ENCODE data around the gene DDIT4. TPM values are rescaled to one million over a fixed set of nuclear protein-coding genes. Genes with fewer than 3 reads are reported as not detected.
"Not testable (repeated sequence)": the region's sequence is repeated elsewhere in the genome, so short reads cannot be mapped to it uniquely, and the experiment has no call there.

DDIT4 gene
- total RNA-seq, 1 donor from 2014 or later, result 191 TPM

DNA sequence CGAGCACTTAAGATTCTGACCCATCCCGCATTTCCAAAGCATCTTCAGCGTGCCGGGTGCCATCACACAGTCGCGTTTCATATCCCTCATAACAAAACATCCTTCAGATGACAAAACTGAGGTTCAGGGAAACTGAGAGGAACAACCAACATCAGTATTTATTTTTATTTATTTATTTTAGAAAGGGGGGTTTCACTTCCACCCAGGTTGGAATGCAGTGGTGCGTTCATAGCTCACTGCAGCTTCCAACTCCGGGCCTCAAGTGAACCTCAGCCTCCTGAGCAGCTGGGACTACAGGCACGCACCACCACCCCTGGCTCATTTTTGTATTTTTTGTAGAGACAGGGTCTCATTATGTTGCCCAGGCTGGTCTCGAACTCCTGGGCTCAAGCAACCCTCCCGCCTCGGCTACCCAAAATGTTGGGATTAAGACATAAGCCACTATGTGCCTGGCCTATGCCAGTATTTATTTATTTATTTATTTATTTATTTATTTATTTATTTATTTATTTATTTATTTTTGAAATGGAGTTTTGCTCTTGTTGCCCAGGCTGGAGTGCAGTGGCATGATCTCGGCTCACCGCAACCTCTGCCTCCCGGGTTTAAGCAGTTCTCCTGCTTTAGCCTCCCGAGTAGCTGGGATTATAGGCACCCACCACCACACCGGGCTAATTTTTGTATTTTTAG, 24.4 kb upstream of the DDIT4 start:
- DNase-seq (ENCODE audit: low spot score), result not testable (repeated sequence)

DNA sequence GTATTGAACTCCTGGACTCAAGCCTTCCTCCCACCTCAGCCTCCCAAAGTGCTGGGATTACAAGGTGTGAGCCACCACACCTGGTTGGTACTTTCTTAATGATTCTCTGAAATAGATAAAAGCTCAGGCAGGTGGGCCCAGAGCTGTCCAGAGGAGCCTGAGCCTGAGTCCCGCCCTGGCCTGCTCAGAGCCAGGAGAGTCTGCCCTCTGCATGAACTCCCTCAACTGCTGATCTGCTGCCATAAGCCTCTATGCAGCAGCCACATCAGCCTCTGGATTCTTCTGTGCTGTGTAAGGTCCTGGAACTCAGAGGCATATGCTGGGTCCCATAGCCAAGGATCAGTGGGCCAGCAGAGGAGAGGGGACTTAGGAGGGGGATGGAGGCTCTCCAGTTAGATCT, 23.1 kb upstream of the DDIT4 start:
- peak; percentile 49 for DNase-seq (ENCODE audit: low spot score)

DNA sequence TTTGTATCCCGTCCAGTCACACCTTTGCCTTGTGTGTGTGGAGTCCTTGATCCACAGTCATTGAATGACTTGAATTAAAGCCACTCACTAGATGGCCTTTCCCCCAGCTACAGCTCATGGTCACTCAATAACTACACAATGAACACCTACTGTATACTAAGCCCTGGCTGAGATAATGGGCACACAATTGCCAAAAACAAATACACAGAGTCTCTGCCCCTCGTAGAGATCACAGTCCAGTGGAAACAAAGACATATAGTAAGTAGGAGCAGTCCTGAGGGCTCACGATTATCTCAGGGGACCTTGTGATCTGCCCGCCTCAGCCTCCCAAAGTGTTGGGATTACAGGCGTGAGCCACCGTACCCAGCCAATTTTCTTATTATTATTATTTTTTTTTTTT, 22.1 kb upstream of the DDIT4 start:
- DNase-seq (ENCODE audit: low spot score), result no peak

DNA sequence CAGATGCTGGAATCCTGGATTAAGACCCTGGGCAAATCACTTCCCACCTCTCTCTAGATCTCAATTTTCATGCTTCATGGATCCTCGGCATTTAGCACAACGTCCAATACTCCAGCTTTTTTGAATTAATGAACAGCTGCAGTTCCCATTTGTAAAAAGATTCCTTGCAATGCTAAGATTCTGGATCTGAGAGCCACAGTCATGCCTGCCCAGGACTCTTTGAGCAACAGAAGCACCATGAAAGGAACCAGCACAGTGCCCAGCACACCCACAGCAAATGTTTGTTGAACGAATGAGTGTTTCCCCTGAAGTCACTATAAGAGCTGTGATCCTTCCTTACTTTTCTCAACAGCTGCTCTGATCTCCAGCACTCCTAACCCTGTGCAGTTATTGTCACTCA, 20.8 kb upstream of the DDIT4 start:
- no peak for DNase-seq (ENCODE audit: low spot score)

DNA sequence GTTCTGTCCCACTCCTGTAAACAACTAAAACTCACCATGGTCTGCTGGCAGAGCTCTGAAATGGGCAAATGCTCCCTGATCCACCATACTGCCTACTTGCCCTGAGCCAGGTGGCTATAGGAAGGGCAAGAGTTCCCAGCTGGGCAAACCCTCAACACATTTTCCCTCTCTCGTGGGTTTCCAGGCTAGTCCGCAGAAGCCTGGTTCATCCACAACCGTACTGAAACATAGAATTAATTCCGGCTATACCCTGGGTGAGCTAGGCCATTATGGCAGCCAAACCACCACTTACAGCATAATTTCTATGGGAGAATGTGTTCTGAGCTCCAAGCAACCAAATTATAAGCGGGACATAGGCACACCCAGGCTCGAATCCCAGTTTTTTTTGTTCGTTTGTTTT, 20.1 kb upstream of the DDIT4 start:
- no peak for DNase-seq (ENCODE audit: low spot score)

DNA sequence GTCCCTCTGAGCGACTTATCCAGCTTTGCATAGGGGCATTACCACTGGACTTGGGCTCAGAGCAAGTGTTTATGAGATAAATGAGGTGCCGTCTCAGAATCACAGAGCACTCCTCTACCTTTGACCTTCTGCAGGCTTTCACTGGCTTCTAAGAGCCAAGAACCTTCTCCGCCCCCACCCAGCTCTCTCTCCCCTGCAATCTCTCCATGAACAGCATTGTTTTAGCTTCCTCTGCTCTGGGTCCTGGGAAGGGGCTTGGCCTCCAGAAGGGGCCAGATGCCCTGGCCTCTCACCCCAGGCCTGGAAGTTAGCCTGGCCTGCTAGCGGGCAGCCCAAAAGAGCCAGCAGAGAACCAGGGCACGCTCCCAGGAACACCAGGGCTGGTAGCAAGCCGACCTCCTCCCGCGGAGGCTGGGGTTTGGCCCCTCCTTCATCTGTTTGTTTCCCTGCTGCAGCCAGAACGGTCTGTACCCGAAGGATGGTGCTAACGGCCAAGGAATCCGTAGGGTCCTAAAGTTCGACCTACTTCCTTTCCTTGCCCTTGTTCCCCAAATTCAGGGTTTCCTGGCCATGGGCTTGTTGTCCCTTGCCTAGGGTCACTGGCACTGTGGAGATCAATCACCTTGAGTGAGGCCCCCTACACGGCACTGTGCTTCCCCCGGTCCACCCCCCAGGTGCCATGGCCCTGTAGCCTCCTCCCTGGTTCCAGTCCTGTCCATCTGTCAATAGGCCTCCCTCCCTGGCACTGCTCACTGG, 18.7 kb upstream of the DDIT4 start:
- DNase-seq (ENCODE audit: low spot score), result peak; percentile 90

DNA sequence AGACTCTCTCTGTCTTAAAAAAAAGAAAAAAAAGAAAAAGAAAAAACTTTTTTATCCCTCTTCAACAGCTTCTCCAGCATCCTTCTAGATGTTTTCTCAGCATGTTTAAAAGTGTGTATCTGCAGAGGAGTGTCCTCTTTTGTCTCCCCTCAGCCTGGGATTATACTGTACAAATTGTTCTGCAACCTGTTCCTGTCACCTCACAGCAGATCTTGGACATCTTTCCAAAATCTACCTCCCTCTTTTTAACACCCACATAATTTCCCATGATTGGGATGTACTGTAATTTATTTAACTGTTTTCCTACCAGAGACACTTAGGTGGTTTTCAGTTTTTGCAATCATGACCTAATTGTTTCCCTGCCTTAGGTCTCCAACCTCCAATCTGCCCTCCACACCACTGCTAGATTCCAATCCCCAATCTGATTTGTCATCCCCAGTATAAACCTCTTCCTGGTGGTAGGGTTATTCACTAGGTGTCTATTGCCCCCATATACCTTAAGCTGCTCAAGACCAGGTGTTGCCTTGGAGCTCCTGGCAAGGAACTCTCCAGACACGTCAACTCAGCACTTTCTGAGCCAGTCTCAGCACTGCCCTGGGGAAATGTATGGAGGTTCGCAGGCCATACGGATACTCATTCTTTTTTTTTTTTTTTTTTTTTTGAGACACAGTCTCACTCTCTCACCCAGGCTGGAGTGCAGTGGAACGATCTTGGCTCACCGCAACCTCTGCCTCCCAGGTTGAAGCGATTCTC, 17.6 kb upstream of the DDIT4 start:
- no peak for DNase-seq (ENCODE audit: low spot score)

DNA sequence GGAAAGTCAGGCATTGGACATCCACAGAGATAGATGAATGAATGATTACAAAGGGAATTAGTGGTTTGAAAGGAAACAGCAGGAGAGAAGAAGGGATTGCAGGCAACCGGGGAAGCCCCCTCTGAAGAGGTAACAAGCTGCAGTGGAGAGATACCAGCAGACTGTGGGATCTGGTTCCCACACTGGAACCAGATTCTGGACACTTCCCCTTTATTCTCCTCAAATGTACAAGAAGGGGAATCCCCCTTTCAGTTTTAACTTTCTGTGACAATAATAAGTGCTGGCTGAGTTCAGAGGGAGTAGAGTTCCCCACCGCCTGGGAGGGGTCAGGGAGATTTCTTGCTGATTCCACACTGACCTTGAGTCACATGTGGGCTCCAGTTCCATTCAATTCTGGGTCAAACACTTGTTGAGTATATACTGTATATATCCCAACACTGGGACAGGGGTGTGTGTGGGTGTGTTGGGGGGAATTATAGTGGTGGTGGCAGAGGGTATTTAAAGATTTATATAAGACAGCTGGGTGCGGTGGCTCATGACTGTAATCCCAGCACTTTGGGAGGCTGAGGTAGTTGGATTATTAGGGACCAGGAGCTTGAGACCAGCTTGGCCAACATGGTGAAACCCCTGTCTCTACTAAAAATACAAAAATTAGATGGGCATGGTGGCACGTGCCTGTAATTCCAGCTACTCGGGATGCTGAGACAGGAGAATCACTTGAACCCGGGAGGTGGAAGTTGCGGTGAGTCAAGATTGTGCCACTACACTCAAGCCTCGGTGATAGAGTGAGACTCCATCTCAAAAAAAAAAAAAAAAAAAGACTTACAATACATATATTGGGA, 16.5 kb upstream of the DDIT4 start:
- peak; percentile 29 for DNase-seq (ENCODE audit: low spot score)

DNA sequence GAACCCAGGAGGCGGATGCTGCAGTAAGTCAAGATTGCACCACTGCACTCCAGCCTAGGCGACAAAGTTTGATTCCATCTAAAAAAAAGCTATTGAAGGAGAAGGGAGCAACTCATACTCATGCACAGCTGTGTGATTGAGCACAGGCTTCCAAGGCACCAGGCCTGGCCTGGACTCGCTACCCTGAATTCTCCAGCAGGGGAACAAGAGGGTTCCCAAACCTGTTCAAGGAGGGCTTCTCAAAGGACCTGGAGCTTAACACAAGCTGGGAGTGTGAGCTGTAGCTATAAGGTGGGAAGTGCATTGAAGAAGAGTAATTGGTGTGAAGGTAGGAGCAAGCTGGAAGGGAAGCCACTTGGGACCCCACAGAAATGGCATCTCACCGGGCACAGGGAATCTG, 15.1 kb upstream of the DDIT4 start:
- no peak for DNase-seq (ENCODE audit: low spot score)

DNA sequence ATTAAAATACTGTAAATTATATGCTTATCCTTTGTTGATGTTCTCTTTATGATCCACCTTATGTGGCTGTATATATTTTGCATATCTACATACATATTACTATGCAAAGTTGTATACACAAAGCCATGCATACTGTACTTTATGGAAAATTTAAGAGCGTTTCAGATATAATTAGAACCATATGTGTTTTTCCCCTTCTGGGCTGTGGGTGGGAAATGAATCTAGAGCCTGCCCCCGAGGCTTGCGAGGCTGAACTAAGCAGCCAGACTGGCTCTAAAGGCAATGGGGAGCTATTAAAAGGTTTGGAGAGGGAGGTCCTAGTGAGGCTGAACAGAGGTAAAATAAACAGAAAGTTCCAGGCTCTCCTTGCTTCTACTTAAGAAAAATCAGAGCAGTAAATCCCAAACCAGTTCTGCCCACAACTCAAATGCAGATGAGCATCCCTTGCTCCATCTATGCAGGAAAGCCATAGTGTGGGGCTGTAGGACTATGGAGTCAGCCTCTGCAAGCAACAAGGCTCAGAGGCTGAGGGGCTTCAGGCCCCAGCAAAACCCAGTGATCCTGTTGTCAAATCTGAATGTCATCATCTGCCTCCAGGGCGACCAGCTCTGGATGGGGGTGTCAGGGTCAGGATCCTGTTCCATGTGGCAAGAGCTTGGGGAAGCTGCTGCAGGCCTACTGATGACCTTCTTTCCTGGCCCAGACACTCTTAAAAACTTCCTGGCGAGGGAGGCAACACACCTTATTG, 14.1 kb upstream of the DDIT4 start:
- DNase-seq (ENCODE audit: low spot score), result no peak

DNA sequence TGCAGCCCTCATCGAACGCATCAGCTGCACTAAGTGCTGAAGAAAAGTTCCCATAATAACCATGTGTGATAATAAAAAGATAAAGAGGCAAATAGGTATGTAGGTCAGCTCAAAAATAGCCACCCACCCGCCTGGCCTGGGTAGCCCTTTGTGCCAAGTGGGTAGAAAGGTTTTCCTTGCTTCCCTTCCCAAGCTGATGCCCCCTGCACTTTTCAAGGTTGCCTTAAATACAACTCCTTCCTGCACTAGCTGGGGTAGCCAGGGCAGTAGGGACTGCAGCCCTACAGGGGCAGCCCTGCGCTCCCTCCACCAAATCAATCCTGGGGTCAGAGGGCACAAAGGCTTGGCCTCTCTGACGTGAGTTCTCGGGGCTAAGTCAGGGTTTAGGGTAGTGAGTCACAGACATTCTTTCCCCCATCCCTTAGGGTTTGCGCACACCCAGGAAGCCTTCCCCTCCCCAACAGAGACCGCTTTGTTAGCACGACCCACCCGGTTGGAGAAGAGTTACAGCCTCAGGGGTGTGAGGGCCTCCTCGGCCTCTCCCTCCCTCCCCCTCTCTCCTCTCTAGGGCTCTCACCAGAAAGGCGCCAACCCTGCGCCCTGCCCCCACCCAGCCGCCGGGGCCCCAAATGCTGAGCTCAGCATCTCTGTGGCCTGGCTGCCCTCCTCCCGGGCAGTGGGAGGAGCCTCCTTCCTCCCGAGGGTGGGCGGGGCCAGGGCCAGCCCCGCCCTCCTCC, 13.3 kb upstream of the DDIT4 start:
- DNase-seq (ENCODE audit: low spot score), result peak; percentile 85

DNA sequence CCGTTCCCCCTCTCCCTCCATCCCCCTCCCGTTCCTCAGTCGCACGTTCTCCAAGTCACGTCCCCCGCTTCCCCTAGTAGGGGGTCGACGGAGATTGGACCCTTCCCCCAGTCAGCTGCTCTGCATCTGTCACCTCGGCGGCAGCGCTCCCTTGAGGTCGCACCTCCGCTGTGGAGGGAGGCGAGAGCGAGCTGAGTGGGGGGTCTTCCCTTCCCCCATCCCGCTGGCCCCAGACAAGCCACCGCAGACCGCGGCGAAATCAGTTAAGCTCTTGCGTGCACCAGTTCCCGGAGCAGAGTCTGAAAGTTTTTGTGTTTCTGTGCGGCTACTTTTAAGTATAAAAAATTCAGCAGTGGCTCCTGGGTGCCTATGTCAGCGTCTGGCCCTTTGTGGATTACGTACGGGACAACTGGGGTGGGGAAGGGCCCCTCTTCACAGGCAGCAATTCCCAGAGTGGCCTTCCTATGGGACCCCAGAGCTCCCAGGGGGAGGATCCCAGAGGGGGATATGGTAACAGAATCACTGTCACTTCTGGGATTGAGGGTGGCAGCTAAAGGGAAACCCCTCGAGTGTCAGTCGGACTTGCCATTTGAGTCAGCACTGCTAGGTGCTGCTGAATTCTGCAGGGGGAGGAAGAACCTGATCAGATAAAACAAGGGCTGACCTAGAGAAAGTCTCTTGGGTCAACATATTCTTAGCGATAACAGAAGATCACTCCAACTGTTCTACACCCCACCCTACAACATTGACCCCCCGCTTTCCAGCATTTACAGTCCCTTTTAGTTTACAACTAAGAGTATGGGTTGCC, 12.5 kb upstream of the DDIT4 start:
- DNase-seq (ENCODE audit: low spot score), result peak; percentile 26

DNA sequence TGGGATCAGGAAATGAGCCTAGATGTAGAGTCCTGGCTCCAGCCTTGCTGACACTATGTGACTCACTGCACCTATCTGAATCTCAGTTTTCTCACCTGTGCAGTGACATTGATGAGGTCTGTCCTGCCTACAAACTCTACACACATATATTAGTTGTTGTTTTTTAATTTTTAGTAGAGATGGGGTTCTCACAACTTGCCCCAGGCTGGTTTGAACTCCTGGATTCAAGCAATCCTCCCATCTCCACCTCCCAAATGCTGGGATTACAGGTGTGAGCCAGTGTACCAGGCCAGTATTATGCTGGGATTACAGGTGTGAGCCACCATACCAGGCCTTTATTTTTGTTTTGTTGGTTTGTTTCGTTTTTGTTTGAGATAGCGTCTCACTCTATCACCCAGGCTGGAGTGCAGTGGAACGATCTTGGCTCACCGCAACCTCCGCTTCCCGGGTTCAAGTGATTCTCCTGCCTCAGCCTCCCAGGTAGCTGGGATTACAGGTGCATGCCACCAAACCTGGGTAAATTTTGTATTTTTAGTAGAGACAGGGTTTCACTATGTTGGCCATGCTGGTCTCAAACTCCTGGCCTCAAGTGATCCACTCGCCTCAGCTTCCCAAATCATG, 11.8 kb upstream of the DDIT4 start:
- DNase-seq (ENCODE audit: low spot score), result no peak

DNA sequence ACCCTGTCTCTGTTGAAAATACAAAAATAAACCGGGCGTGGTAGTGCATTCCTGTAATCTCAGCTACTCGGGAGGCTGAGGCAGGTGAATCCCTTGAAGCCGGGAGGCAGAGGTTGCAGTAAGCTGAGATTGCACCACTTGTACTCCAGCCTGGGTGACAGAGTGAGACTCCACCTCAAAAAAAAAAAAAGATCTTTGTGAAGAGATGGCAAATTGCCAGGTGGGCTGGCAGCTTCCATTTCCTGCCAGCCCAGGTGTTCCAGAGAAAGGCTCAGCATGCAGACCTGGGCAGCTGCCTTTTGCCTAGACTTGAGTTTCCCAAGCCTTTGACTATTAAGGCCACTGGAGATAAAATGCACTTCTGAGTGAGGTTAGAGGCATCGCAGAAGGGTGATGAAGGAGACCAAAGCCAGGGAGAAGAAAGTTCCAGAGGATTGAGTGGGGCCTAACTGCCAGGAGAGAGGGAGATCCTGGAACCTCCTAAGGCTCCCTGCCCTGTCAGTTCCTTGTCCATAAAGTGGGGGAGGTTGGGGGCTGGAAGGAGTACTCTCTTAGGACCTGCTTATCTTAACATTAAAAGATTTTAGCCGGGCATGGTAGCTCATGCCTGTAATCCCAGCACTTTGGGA, 10.0 kb upstream of the DDIT4 start:
- DNase-seq (ENCODE audit: low spot score), result peak; percentile 68

DNA sequence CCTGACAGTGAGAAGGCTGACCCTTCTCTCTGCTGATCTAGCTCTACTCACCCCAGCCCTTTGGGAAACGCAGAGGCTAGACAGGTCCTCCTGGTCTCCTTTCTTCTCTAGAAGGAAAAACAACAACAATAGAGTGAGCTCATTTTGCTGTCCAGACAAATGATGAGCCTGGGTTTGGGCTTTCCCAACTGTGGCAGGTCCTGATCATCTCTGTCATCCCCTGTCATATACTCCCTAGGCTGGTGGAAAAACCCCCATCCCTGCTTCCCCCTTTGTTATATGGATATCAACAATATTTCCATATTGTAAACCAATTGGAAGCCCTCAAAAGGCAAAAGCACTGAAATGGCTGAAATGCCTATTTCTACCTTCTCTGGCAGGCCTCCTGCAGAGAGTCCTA, 9.2 kb upstream of the DDIT4 start:
- no peak for DNase-seq (ENCODE audit: low spot score)

DNA sequence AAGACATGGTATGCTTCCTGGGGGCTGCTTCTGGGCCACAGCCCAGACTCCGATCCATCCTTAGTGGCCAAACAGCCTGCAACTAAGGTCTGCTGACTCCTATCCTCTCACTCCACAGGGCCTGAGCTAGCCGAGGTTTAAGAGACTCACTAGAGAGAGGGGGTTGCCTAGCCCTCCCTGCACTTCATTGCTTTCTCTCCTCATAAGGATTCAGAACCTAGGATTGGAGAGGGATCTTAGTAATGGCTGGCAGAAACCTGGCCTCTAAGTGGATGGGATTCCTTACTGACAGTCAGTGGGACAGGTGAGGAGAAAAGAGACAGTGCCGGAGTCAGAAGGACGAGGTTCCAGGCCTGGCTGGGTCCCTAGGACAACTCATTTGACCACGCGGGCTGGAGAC, 8.2 kb upstream of the DDIT4 start:
- no peak for DNase-seq (ENCODE audit: low spot score)

DNA sequence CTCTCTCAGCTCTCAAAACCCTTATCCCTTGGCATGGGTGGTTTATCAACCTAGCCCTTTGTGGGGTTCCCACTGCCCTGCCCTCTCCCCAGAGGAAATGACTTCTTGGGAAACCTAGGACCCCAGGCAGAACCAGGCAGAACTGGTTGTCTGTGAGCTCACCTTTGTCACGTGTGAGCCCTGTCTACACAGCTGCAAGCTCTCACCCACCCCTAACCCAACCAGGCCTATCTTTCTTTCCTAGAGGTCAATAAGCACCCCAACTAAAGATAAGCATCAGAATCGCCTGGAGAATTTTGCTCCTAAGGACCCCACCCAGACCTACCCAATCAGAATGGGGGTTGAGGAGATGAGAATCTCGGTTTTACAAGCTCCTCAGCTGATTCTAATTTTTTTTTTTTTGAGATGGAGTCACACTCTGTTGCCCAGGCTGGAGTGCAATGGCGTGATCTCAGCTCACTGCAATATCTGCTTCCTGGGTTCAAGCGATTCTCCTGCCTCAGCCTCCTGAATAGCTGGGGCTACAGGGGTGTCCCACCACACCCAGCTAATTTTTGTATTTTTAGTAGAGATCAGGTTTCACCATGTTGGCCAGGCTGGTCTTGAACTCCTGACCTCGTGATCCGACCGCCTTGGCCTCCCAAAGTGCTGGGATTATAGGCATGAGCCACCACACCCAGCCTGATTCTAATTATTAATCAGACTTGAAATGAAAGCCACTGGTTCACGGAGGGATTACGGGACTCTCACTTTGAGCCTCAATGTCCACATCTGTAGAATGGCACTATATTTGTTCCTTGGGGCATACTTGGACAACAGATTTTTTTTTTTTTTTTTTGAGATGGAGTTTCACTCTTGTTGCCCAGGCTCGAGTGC, 7.5 kb upstream of the DDIT4 start:
- no peak for DNase-seq (ENCODE audit: low spot score)

DNA sequence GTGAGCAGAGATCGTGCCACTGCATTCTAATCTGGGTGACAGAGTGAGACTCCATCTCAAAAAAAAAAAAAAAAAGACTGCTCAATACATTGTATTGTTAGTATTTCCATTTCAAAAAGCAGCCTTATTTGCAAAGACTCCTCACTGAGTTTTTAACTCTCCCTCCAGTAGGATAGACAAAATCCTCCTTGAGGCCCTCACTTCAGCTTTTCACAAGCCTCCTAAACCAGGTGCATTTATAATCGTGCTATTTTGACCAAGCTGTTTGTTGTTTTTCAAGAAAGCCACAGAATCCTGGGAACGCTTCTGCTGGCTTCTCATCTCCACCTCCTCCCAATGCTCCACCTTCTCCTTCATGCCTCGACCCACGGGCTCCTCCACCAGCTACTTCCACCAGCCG, 6.3 kb upstream of the DDIT4 start:
- DNase-seq (ENCODE audit: low spot score), result no peak

Data from mucosa of gallbladder (tissue), 1 donor.